RWPE1 (cell line): ENCODE results near the gene SLC41A1.

ENCODE experiments used
- CTCF ChIA-PET: fragments of 350-600 bp; sonication (Branson Sonifier 250); formaldehyde crosslinking; extraction: SDS; loops from one replicate; lab custom pipeline; 2021; lab: Yijun Ruan, JAX
- POLR2A ChIA-PET: fragments of 400-600 bp; formaldehyde crosslinking; extraction: SDS; loops from one replicate; lab custom pipeline; 2020; ENCODE audit warnings: antibody characterized with exemption; ENCODE audit not compliant: low non-redundant PET; lab: Yijun Ruan, JAX
- DNase-seq: peaks from one replicate; pipeline ENCODE4 v3.0.0; 2012; ENCODE audit warnings: low spot score
- H3K27ac ChIP-seq: fragments of 450-650 bp; 2 replicates; pipeline ENCODE4 v1.5.1; 2017
- TF ChIP-seq, protein P1 (sequence below): fragments of 450-650 bp; conservative IDR thresholded peaks from 2 replicates; pipeline ENCODE4 v1.5.1; 2017; ENCODE audit warnings: low read depth, mild to moderate bottlenecking

SLC41A1 gene

DNA sequence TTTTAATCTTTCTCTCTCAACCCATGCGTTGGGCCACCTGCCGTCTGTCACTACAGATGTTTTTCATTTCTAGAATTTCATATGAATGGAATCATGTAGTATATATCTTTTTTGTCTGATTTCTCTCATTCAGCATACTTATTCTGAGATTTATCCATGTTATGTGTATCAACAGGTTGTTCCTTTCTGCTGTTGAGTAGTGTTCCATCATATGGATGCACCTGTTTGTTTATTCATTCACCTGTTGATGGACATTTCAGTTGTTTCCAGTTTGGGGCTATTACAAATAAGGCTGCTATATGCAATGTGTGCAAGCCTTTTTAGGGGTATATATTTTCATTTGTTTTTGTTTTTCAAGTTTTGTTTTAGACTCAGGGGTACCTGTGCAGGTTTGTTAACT, 9.4 kb upstream of the SLC41A1 start:
- TF ChIP-seq, protein P1, sequence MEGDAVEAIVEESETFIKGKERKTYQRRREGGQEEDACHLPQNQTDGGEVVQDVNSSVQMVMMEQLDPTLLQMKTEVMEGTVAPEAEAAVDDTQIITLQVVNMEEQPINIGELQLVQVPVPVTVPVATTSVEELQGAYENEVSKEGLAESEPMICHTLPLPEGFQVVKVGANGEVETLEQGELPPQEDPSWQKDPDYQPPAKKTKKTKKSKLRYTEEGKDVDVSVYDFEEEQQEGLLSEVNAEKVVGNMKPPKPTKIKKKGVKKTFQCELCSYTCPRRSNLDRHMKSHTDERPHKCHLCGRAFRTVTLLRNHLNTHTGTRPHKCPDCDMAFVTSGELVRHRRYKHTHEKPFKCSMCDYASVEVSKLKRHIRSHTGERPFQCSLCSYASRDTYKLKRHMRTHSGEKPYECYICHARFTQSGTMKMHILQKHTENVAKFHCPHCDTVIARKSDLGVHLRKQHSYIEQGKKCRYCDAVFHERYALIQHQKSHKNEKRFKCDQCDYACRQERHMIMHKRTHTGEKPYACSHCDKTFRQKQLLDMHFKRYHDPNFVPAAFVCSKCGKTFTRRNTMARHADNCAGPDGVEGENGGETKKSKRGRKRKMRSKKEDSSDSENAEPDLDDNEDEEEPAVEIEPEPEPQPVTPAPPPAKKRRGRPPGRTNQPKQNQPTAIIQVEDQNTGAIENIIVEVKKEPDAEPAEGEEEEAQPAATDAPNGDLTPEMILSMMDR = no peak
- CTCF ChIA-PET = no interaction called here
- H3K27ac ChIP-seq = no peak overlapping the region
- POLR2A ChIA-PET = no interaction called here
- no peak for DNase-seq

DNA sequence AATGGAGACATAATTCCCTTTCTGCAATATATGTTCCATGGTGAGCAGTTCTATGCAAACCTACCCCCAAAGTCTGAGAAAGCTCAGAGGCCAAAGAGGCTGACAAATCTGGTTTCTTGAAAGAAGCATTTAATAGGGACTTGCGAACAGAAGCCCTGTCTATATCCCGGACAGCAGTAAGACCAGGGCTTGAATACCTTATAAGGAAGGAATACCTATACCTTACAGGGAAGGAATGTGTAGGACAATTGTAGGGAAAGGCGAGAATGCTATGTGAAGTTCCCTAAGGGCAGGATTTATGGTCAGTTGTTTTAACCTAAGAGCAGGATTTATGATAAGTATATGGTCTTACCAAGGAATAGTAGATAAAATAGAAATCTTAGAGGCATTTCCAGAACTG, 5.0 kb upstream of the SLC41A1 start:
- no peak for DNase-seq
- ChIA-PET POLR2A (no interaction called here), CTCF (no interaction called here)
- TF ChIP-seq, protein P1 = no peak
- no peak overlapping the region for H3K27ac ChIP-seq

DNA sequence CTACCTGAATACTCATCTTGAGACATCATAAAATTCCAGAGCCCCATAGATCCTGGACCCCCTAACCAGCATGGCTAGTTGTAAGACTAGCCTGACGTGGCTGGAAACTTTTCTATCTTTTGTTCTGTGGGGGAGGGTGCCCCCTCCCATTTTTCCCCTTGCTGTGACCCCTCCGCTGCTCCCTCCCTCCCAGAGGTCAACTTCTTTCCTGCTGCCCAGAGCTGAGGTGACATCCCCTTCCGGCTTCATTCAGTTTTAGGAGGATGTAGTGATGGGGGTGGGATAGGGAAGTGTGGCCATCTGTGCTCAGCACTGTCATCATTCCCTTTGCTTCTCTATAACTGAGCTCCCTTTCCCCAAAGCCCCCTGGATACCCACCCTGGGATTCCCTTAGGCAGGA, 4.4 kb upstream of the SLC41A1 start:
- no peak for DNase-seq
- H3K27ac ChIP-seq = no peak overlapping the region
- TF ChIP-seq, protein P1 = no peak
- POLR2A ChIA-PET = no interaction called here
- CTCF ChIA-PET = interaction anchor here (1.0 to 1.2 kb wide), 2 partner anchors 10 to 47 kb away, joined by 3 read pairs; no protein-coding TSS in a partner anchor

GRCh38 chr1:205813755-205814058, 709 bp upstream of the SLC41A1 start:
- peak overlapping the region; percentile 76 for H3K27ac ChIP-seq
- POLR2A ChIA-PET = no interaction called here
- CTCF ChIA-PET = no interaction called here
- TF ChIP-seq, protein P1 = no peak
- no peak for DNase-seq

- peak overlapping the region; percentile 76 for H3K27ac ChIP-seq
- TF ChIP-seq, protein P1 = no peak
- ChIA-PET POLR2A (interaction anchor here (0.6 to 0.7 kb wide), 2 partner anchors 13 to 20 kb away, joined by 3 read pairs; no protein-coding TSS in a partner anchor), CTCF (interaction anchor here (0.7 to 3.2 kb wide), 4 partner anchors 21 to 165 kb away, joined by 3 to 16 read pairs (median 4); no protein-coding TSS in a partner anchor)
- DNase-seq = peak; percentile 71
These were observed 624 bp downstream of the SLC41A1 start for GRCh38 chr1:205812271-205812877.

DNA sequence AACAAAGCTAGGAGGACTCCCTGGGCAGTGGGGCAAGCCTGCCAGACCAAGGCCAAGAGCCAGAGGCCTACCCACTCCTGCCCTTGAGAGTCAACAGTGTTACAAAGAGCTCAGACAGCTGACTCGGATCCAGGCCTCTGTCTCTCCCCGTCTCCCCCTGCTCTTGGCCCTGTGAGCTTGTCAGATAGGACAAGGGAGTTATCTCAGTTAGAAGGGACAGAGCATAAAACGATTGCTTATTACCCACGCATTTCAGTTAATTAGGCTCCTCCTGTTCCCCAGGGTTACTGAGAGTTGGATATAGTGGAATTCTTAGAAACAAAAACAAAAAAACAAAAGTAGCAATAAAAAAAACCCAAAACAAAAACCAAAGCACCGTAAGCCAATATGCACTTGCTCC, 1.3 kb downstream of the SLC41A1 start:
- DNase-seq = no peak
- TF ChIP-seq, protein P1 = no peak
- H3K27ac ChIP-seq = peak overlapping the region; percentile 44; the same call in 1 of the 2 replicates
- CTCF ChIA-PET = interaction anchor here (0.6 to 3.2 kb wide), 7 partner anchors 16 to 1892 kb away, joined by 3 to 16 read pairs (median 4); no protein-coding TSS in a partner anchor
- POLR2A ChIA-PET = interaction anchor here (0.7 kb wide), 1 partner anchor 12 kb away, joined by 3 read pairs; no protein-coding TSS in a partner anchor
